Measurements from ENCODE around the gene YPEL4. TPM values are rescaled to one million over a fixed set of nuclear protein-coding genes. Genes with fewer than 3 reads are reported as not detected.

Gene YPEL4
- total RNA-seq, 1 donor from 2014 or later = 0.44 TPM

- intact Hi-C loops (cut with micrococcal nuclease) = no loop called here
Observed at GRCh38 chr11:57596266-57596885, 53.3 kb downstream of the YPEL4 start.

Other genes starting within 250 kb of the YPEL4 start
- gene SLC43A3, start 222.8 kb downstream of the YPEL4 start, total RNA-seq = 52.6 and 54.2 TPM in 2 replicates
- 0.12 and 0.34 TPM in 2 replicates for gene RTN4RL2, start 189.4 kb downstream of the YPEL4 start, total RNA-seq
- 12.9 and 14.1 TPM in 2 replicates for gene SLC43A1, start 134.2 kb downstream of the YPEL4 start, total RNA-seq
- gene TIMM10, start 119.2 kb downstream of the YPEL4 start, total RNA-seq = 54.1 and 60.8 TPM in 2 replicates
- not detected in 2 replicates for gene SMTNL1, start 112.3 kb downstream of the YPEL4 start, total RNA-seq
- gene UBE2L6, start 82.2 kb downstream of the YPEL4 start, total RNA-seq = 270 and 272 TPM in 2 replicates
- gene SERPING1, start 52.2 kb downstream of the YPEL4 start, total RNA-seq = 0.22 and 0.93 TPM in 2 replicates
- 19.5 and 19.9 TPM in 2 replicates for gene CLP1, start 7.8 kb upstream of the YPEL4 start, total RNA-seq
- gene ZDHHC5, start 18.2 kb upstream of the YPEL4 start, total RNA-seq = 84.0 and 84.4 TPM in 2 replicates
- gene MED19, start 62.3 kb upstream of the YPEL4 start, total RNA-seq = 14.3 and 15.7 TPM in 2 replicates
- gene TMX2, start 62.7 kb upstream of the YPEL4 start, total RNA-seq = 76.5 and 79.2 TPM in 2 replicates
- gene SELENOH, start 91.6 kb upstream of the YPEL4 start, total RNA-seq = 160 and 175 TPM in 2 replicates
- gene BTBD18, start 101.9 kb upstream of the YPEL4 start, total RNA-seq = not detected in 2 replicates
- gene CTNND1, start 111.9 kb upstream of the YPEL4 start, total RNA-seq = 10.1 TPM in 2 replicates